Natural killer cell (primary cell): ENCODE results near the gene GTF2A1L. TPM values are rescaled to one million over a fixed set of nuclear protein-coding genes. Genes with fewer than 3 reads are reported as not detected.

Experiments used
- ATAC-seq, 3 donors: fragments of 150-1000 bp in 2 of 3; fragments of 200-7000 bp in 1 of 3; cut with Tn5 transposase; 1 replicate in 1 of 3; 2 replicates in 2 of 3; pipeline ENCODE4 v1.10.0; 2021; ENCODE audit warnings: mild to moderate bottlenecking in 2 of 3, moderate library complexity in 2 of 3
- DNase-seq, 2 donors: peaks; one replicate each; pipeline versions ENCODE4 v3.0.0 to v3.0.0-alpha.2; 2013 to 2021; ENCODE audit warnings: mixed read lengths in 1 of 2
- H3K27ac ChIP-seq: one replicate; pipeline ENCODE4 v1.5.1; 2013; ENCODE audit warnings: mild to moderate bottlenecking, low read length
- H3K27me3 ChIP-seq: one replicate; pipeline ENCODE4 v1.6.1; 2013; ENCODE audit warnings: low read length; ENCODE audit not compliant: control insufficient read depth, insufficient read depth
- H3K36me3 ChIP-seq: one replicate; pipeline ENCODE4 v1.6.1; 2013; ENCODE audit warnings: low read length; ENCODE audit not compliant: control insufficient read depth, insufficient read depth
- H3K4me1 ChIP-seq: one replicate; pipeline ENCODE4 v1.6.1; 2013; ENCODE audit warnings: low read length; ENCODE audit not compliant: control insufficient read depth, insufficient read depth
- H3K4me3 ChIP-seq: one replicate; pipeline ENCODE4 v1.5.1; 2013; ENCODE audit warnings: low read length
- H3K9me3 ChIP-seq: one replicate; pipeline ENCODE4 v1.6.1; 2013; ENCODE audit warnings: low read length; ENCODE audit not compliant: control insufficient read depth, insufficient read depth
- H3K27ac Mint-ChIP-seq, 2 donors: one replicate each; pipeline ENCODE4 v1.8.0; 2022; ENCODE audit warnings: mild to moderate bottlenecking in 2 of 2, mixed read lengths in 2 of 2, moderate library complexity in 1 of 2
- H3K27me3 Mint-ChIP-seq, 2 donors: one replicate each; pipeline ENCODE4 v1.8.0; 2022; ENCODE audit warnings: low read depth in 2 of 2, mixed read lengths in 2 of 2
- H3K36me3 Mint-ChIP-seq: one replicate; pipeline ENCODE4 v1.8.0; 2022; ENCODE audit warnings: mixed read lengths
- H3K4me1 Mint-ChIP-seq, 2 donors: one replicate each; pipeline ENCODE4 v1.8.0; 2022; ENCODE audit warnings: mixed read lengths in 2 of 2
- H3K4me3 Mint-ChIP-seq: one replicate; pipeline ENCODE4 v1.8.0; 2022; ENCODE audit warnings: mild to moderate bottlenecking, moderate library complexity, mixed read lengths
- H3K9me3 Mint-ChIP-seq, 2 donors: one replicate each; pipeline ENCODE4 v1.8.0; 2022; ENCODE audit warnings: mixed read lengths in 2 of 2
- CTCF ChIP-seq: fragments of 200-600 bp; IDR thresholded peaks from one replicate; pipeline ENCODE4 v1.8.0; 2022; ENCODE audit warnings: antibody characterized with exemption
- WGBS: methylation state at CpG from one replicate; pipeline ENCODE4 v1.1.7; 2013; ENCODE audit warnings: missing lambda C conversion rate; ENCODE audit not compliant: insufficient coverage; 5-methylcytosine and 5-hydroxymethylcytosine counted together
- intact Hi-C: fragments of 100-400 bp; cut with micrococcal nuclease; formaldehyde crosslinking; loops from one replicate; pipeline ENCODE4 v1.14.2; 2022
- total RNA-seq, 4 donors: library from RNA; stranded (reverse); fragments of 120-200 nt in 1 of 4; gene quantifications; one replicate each; pipeline versions ENCODE4 v1.2.3 to v1.2.4, GENCODE V29; 2013 to 2022

Gene GTF2A1L
- total RNA-seq, 3 donors from 2014 or later (not counting 1 experiment from before 2014, with no cell fraction given): not detected

DNA sequence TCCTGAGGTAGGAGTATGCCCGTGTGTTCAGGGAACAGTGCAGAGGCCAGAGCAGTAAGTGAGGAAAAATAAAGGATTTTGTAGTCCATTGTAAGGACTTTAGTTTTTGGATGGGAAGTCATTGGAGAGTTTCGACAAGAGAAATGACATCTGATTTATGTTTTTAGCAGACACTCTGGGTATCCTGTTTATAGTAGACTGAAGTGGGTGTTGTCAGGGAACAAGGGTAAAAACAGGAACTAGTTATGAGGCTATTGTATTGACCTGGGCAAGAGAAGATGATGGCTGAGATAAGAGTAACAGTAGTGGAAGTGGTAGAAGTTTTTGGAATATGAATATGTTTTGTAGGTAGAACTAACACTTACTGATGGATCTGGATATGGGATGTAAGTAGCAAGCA lies 59.8 kb downstream of the GTF2A1L start:
- peaks cover 0 to 6% of the 10 kb centered on the region in 2 donors for H3K27me3 Mint-ChIP-seq
- 50% methylated on average over 2 of the region's 2 CpGs for WGBS
- Histone ChIP-seq H3K4me3 (no peak overlapping the region), H3K27me3 (no peaks in the 10 kb centered on the region), H3K4me1 (no peaks in the 10 kb centered on the region), H3K27ac (no peak overlapping the region), H3K36me3 (no peaks in the 10 kb centered on the region), H3K9me3 (no peaks in the 10 kb centered on the region)
- H3K27ac Mint-ChIP-seq: no peak overlapping the region
- ATAC-seq (no peak), DNase-seq (no peak)
- H3K9me3 Mint-ChIP-seq: no peaks in the 10 kb centered on the region
- intact Hi-C loops: no loop called here
- H3K4me1 Mint-ChIP-seq: no peaks in the 10 kb centered on the region
- no peaks in the 10 kb centered on the region for H3K36me3 Mint-ChIP-seq
- H3K4me3 Mint-ChIP-seq: no peak overlapping the region
- TF ChIP-seq CTCF: no peak

GRCh38 chr2:48685126-48685525 lies 67.5 kb downstream of the GTF2A1L start:
- Histone ChIP-seq H3K4me3 (no peak overlapping the region), H3K9me3 (no peaks in the 10 kb centered on the region), H3K4me1 (no peaks in the 10 kb centered on the region), H3K36me3 (no peaks in the 10 kb centered on the region), H3K27me3 (peaks cover 3% of the 10 kb centered on the region), H3K27ac (no peak overlapping the region)
- no peaks in the 10 kb centered on the region for H3K36me3 Mint-ChIP-seq
- no CpG with 5 or more reads among the region's 1 CpG for WGBS
- no peak for TF ChIP-seq CTCF
- peaks cover 0 to 2% of the 10 kb centered on the region in 2 donors for H3K9me3 Mint-ChIP-seq
- intact Hi-C loops: no loop called here
- no peak overlapping the region for H3K4me3 Mint-ChIP-seq
- no peak overlapping the region for H3K27ac Mint-ChIP-seq
- H3K4me1 Mint-ChIP-seq: no peaks in the 10 kb centered on the region
- H3K27me3 Mint-ChIP-seq: peaks cover 0 to 15% of the 10 kb centered on the region in 2 donors
- ATAC-seq: no peak
- no peak for DNase-seq

GRCh38 chr2:48691935-48692691 lies 74.5 kb downstream of the GTF2A1L start:
- Mint-ChIP-seq H3K27me3 (peaks cover 0 to 6% of the 10 kb centered on the region in 2 donors), H3K36me3 (no peaks in the 10 kb centered on the region), H3K9me3 (peaks cover 2% of the 10 kb centered on the region in 2 donors), H3K27ac (no peak overlapping the region), H3K4me1 (no peaks in the 10 kb centered on the region), H3K4me3 (no peak overlapping the region)
- H3K27me3 ChIP-seq: no peaks in the 10 kb centered on the region
- ATAC-seq (no peak), DNase-seq (no peak)
- no peak for TF ChIP-seq CTCF
- intact Hi-C loops: no loop called here
- H3K27ac ChIP-seq: no peak overlapping the region
- no peaks in the 10 kb centered on the region for H3K36me3 ChIP-seq
- no peak overlapping the region for H3K4me3 ChIP-seq
- H3K9me3 ChIP-seq: no peaks in the 10 kb centered on the region
- WGBS: 73% methylated on average over 2 of the region's 3 CpGs
- no peaks in the 10 kb centered on the region for H3K4me1 ChIP-seq

DNA sequence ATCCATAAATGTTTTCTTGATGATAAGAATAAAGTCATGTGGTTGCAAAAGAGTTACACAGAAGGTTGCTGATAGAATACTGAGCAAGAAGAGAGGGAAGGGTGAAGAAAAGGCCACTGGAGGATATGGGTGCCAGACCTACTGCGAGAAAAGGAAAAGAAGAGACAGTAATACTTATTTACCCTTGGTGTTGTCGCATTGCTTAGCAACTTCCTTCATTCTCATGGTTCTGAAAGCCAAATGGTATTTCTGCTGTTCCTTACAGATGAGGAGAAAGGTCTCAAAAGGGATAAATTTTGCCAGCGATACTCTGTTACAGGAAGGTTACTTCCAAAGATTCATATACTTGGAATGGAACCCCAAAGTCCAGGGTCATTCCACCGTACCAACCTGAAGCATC lies 75.4 kb downstream of the GTF2A1L start:
- no peaks in the 10 kb centered on the region for H3K4me1 ChIP-seq
- TF ChIP-seq CTCF: no peak
- Mint-ChIP-seq H3K4me3 (no peak overlapping the region), H3K36me3 (no peaks in the 10 kb centered on the region), H3K27me3 (peaks cover 0 to 7% of the 10 kb centered on the region in 2 donors), H3K4me1 (no peaks in the 10 kb centered on the region), H3K27ac (no peak overlapping the region), H3K9me3 (peaks cover 2 to 3% of the 10 kb centered on the region in 2 donors)
- no peak overlapping the region for H3K4me3 ChIP-seq
- 93% methylated on average over 4 of the region's 4 CpGs for WGBS
- DNase-seq: no peak
- no peaks in the 10 kb centered on the region for H3K9me3 ChIP-seq
- no peak overlapping the region for H3K27ac ChIP-seq
- ATAC-seq: no peak
- H3K27me3 ChIP-seq: no peaks in the 10 kb centered on the region
- intact Hi-C loops: no loop called here
- no peaks in the 10 kb centered on the region for H3K36me3 ChIP-seq
